GM18867 (cell line): ENCODE results near the gene SAMMSON.

Experiments used
- ATAC-seq: cut with Tn5 transposase; IDR thresholded peaks from one replicate; pipeline ENCODE4 v1.9.1; 2021; ENCODE audit warnings: mild to moderate bottlenecking, moderate library complexity; ENCODE audit not compliant: unreplicated experiment

Gene SAMMSON

DNA sequence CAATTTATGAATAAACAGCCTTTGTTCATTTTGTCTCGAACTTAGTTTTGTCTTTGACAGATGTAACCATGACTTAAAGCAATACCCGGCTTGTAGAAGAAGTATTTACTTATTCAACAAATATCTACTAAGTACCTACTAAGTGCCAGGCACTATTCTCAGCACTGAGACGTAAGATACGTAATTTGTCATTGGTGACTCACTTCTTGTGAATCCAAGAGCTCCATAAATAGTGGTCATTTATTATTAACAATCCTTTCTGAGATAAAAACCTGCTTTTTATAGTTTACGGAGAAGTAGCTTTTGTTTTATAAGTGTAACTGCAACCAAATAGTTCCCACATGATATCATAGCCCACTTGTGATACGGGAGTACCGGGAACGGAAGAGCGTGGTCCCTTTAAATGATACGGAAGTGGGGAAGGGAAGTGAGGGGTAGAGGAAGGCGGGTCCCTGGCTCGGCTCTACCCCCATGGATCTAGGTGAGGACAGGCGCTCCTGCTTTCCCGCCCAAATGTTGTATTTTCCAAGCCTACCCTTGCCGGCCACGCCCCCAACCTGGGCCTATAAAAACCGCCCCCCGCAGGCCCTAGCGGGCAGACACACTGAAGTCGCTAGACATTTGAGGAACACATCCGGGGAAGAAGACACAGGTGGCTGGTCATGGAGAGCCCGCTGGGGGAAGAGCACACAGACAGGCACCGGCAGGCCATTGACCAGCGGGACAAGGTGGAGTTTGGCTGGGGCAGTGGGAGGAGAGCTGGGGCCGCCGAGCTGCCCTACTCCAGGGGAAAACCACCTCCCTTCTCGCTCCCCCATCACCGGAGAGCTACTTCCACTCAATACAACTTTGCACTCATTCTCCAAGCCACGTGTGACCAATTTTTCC lies at the start of gene SAMMSON:
Gene SAMMSON (plus strand): TSS at position 594 of the 888 bp plus-strand sequence.
- ATAC-seq, result no peak

DNA sequence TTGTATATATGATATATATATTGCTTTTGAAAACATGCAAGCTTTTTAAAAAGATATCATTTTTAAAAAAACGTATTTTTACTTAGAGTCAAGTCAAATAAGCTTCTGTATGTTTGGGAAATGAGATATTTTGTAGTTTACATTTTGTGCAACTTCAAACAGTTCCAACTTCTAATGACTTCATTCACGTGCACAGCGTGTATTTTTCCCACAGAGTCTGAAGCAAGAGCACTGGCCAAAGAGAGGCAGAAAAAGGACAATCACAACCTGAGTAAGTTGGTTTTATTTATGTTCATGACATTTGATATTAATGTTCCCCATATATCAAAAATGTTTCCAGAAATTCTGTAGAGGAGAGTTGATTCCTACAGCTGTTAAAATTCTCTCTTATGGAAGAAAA lies 47.9 kb upstream of the SAMMSON start:
- ATAC-seq, result no peak

- no peak for ATAC-seq
Observed at GRCh38 chr3:69959581-69959980, 40.0 kb upstream of the SAMMSON start.

DNA sequence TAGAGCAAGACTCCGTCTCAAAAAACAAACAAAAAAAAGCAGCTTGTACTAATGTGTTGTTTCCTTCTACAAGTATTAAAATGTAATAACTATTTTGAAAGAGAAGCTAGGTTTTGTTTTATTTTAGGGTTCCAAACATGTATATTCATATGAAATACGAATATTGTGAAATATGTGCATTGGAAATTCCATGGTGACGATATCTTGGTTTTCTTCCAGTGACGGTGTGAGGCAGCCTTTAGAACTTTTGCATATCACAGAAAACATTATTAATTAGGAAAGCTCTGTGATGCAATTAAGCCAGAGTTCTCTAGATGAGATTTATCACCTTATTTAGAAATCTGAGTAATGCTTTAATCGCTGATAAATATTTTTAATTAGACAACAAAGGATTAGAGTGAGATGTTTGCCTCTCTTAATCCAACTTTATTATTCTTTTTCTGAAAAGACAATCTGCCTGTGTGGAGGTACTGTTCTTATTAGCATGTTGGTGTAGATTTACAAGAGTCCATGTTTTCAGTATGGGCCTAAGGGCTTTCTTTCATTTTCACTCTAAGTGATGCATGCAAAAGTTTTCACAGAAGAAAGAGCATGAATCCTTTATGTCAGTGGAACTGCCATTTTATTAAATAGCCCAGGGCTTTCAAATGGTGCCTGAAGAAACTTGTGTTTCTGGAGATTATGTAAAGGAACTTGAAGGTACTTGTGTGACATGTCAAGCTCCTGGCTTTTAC lies 37.7 kb upstream of the SAMMSON start:
- ATAC-seq, result no peak

GRCh38 chr3:69963643-69964042 lies 35.9 kb upstream of the SAMMSON start:
- ATAC-seq, result no peak

DNA sequence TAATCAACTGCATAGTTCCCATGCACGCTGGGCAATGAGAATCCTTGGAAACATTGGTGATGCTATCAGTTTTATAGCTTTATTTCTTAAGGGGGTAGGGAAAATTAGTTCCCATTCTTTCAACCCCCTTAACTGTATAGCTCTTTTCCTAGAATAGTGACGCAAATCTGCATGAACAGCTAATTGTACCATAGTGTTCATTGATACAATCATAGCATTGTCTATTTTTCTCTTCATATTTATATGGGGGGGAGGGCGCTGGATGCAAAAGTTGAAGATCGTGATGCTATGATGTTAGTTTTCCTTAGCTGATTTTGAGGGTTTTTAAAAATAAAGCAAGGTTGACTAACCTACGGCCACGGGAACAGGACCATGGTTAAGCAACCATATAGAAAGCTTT lies 32.4 kb upstream of the SAMMSON start:
- no peak for ATAC-seq

DNA sequence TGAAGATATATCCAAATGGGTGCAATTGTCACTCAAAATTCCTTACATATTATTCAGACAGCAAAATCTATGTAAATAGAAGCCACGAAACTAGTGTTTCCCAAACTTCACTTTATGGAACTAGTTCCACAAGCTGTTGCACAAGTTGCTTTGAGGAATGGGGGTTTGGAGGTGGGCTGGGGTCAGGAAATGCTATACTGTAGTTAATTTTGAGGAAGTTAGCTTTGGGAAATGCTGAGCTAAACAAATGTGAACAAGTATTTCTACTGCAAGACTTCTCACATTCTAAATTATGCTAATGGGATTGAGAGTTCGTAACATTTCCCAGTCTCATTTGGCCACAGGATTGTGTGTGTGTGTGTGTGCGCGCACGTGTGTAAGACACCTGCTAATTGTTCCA lies 28.7 kb upstream of the SAMMSON start:
- ATAC-seq, result no peak

GRCh38 chr3:69972672-69973071 lies 26.9 kb upstream of the SAMMSON start:
- ATAC-seq, result no peak

DNA sequence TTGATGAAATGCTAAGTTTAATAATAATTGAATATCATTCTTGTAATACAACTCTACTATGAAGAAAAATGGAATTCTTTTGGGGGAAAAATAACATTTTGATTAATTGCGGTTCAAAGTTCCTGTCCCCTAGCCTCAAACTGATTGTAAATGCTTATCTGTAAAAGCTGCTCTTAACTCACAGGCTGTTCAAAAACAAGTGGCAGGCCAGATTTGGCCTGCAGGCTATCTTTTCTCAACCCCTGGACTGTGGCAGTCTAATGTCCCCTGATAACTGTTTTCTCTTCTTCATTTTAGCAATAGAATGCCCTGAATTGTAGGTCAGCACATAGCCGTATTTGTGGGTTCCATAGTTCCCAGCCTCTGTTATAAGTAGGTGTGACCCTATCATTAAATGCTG lies 23.5 kb upstream of the SAMMSON start:
- ATAC-seq, result no peak

GRCh38 chr3:69983546-69984265 lies 15.8 kb upstream of the SAMMSON start:
- peak; percentile 84 for ATAC-seq

- ATAC-seq, result no peak
Observed at GRCh38 chr3:69985266-69985665, 14.3 kb upstream of the SAMMSON start.

DNA sequence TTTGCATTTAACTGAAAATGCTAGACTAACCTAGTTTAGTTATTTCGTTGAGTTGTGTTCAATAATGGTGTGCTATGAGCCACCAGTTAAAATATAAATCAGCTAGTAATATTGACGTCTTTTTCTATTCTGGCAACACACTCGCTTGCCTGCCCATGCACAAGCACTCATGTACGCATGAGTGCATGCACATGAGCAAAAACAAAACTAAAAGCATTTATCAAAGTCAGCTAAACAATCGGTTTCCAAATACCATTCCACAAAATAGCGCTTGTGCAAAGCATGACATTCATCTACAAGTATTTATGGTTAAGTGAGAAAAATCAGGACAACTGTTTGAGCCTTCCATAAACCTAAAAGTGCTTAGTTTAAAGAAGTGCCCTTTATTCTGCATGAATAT lies 13.1 kb upstream of the SAMMSON start:
- ATAC-seq, result no peak

DNA sequence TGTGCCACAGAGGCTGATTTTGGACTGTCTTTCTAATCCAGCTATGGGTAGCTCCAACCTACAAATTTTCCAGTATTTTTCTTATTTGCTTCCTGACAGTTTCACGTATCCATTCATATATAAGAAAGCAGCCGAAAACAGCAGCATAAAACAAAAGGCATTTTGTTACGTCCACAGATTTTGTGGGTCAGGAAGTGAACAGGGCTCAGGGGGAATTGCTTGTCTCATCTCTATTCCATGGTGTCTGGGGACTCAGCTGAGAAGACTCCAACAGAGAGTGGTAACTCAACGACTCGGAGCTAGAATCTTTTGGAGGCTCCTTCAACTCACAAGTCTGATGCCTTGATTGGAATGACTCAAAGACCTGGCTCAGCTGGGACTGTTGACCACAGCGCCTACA lies 11.7 kb upstream of the SAMMSON start:
- ATAC-seq, result no peak

DNA sequence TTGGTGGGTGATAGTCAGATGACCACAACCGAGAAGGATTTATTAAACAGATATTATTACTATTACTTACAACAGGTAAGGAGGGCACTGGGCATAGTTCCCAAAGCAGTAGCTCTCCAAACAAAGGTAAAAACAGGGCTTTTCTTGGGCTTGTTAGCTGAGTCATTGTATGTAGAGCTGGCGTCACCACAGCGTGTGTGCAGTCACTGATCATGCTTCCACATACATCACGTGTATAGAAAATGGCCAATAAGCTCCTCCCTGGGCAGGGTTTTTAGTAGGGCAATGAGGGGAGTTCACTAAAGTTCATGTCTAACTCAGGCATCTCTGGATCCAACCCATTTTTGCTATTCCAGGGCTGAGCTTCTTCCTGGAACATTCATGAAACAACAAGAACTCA lies 5.8 kb upstream of the SAMMSON start:
- ATAC-seq, result no peak

GRCh38 chr3:69994919-69995318 lies 4.6 kb upstream of the SAMMSON start:
- no peak for ATAC-seq

DNA sequence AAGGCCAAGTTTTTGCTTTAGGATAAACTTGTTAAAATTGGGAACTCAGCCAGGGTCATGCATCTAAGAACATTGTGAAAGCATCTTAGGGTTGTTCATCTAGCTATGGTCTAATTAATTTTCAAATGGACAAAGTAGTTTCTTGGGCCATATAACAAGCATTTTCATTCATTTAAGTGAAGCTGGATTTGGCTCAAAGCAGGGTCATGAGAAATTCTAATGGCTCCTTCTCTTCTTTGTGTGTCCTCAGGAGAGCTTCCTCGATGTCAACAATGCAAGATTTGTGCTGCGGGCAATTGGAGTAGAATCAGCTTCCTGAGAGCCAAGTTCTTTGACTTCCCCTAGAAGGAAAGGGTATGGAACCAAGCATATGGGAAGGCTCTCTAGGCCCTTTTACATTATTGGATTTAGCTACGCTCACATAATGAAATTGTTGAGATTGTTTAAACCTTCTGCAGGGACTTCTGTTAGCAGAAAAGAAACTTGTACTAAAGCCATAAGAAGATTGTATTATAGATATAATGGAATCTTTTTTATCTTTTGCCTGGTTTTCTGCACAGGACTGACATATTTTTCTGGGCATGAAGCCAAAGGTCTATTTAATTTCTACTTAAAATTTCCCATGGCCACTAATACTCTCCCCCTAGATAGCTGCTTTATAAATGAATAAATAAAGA lies 1.8 kb upstream of the SAMMSON start:
- ATAC-seq, result no peak

GRCh38 chr3:69998759-69999139 lies 784 bp upstream of the SAMMSON start:
- no peak for ATAC-seq

- ATAC-seq, result no peak
Observed at GRCh38 chr3:70000028-70000410, 486 bp downstream of the SAMMSON start.

DNA sequence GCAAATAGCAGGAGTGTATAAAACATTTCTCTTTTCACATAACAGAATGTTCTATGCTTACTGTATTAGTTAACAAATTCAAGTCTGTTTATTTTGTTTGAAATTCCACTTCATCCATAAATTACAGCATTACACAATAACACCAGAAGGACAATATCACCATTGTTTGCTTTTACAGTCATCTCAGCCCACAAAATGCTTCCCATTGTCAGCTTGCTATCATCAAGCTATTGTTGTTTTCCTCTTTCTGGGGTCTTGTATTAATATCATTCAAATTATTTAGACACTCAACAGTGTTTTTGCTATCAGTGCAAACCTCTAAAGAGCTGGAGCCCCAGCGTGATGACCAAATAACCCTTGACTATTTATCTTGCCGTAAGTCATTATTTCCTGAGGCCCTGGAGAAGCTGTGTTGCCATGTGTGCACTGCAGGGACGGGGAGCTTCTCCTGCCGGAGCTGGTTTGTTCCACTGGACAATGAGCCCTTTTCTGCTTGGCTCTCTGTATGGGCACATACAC lies 1.1 kb downstream of the SAMMSON start:
- no peak for ATAC-seq

- ATAC-seq, result no peak
Observed at GRCh38 chr3:70003119-70003518, 3.6 kb downstream of the SAMMSON start.

- ATAC-seq, result no peak
Observed at GRCh38 chr3:70006089-70006488, 6.6 kb downstream of the SAMMSON start.
